ENCODE results near the gene ITPRID1.

Gene ITPRID1

GRCh38 chr7:31687024-31687748 is 173.3 kb downstream of the ITPRID1 start, which contains the start of gene PPP1R17:
Gene PPP1R17 (plus strand): TSS chr7:31687215. CDS start chr7:31692442, 5,227 bp downstream.
- Mint-ChIP-seq H3K4me1 (no peaks in the 10 kb centered on the region), H3K4me3 (no peak within 1 kb of the TSS), H3K27ac (no peak within 1 kb of the TSS), H3K27me3 (peaks cover 3% of the 10 kb centered on the region), H3K9me3 (no peaks in the 10 kb centered on the region), H3K36me3 (ENCODE audit: low read depth) (no peaks in the 10 kb centered on the region)
- DNase-seq (no peak), ATAC-seq (no peak)

- no peaks in the 10 kb centered on the region for H3K36me3 Mint-ChIP-seq (ENCODE audit: low read depth)
- no peaks in the 10 kb centered on the region for H3K4me1 Mint-ChIP-seq
- no peaks in the 10 kb centered on the region for H3K9me3 Mint-ChIP-seq
- no peak for ATAC-seq
- peaks cover 3% of the 10 kb centered on the region for H3K27me3 Mint-ChIP-seq
- DNase-seq = no peak
- H3K27ac Mint-ChIP-seq = no peak overlapping the region
- no peak overlapping the region for H3K4me3 Mint-ChIP-seq
Measured at GRCh38 chr7:31688372-31688771, 174.5 kb downstream of the ITPRID1 start.

- DNase-seq (no peak), ATAC-seq (no peak)
- Mint-ChIP-seq H3K4me3 (no peak overlapping the region), H3K9me3 (no peaks in the 10 kb centered on the region), H3K36me3 (ENCODE audit: low read depth) (no peaks in the 10 kb centered on the region), H3K27me3 (peaks cover 3% of the 10 kb centered on the region), H3K27ac (no peak overlapping the region), H3K4me1 (no peaks in the 10 kb centered on the region)
Measured at GRCh38 chr7:31688996-31689395, 175.1 kb downstream of the ITPRID1 start.

- ATAC-seq (no peak), DNase-seq (no peak)
- Mint-ChIP-seq H3K4me1 (no peaks in the 10 kb centered on the region), H3K27ac (no peak overlapping the region), H3K27me3 (peaks cover 3% of the 10 kb centered on the region), H3K4me3 (no peak overlapping the region), H3K9me3 (no peaks in the 10 kb centered on the region), H3K36me3 (ENCODE audit: low read depth) (no peaks in the 10 kb centered on the region)
Measured at GRCh38 chr7:31690935-31691334, 177.0 kb downstream of the ITPRID1 start.

- DNase-seq (no peak), ATAC-seq (no peak)
- Mint-ChIP-seq H3K27ac (no peak overlapping the region), H3K9me3 (no peaks in the 10 kb centered on the region), H3K36me3 (ENCODE audit: low read depth) (no peaks in the 10 kb centered on the region), H3K4me3 (no peak overlapping the region), H3K27me3 (no peaks in the 10 kb centered on the region), H3K4me1 (no peaks in the 10 kb centered on the region)
Measured at GRCh38 chr7:31692451-31692850, 178.6 kb downstream of the ITPRID1 start.

- H3K4me1 Mint-ChIP-seq = no peaks in the 10 kb centered on the region
- H3K27me3 Mint-ChIP-seq = no peaks in the 10 kb centered on the region
- no peaks in the 10 kb centered on the region for H3K36me3 Mint-ChIP-seq (ENCODE audit: low read depth)
- ATAC-seq (no peak), DNase-seq (no peak)
- no peaks in the 10 kb centered on the region for H3K9me3 Mint-ChIP-seq
- H3K4me3 Mint-ChIP-seq = no peak overlapping the region
- no peak overlapping the region for H3K27ac Mint-ChIP-seq
Measured at GRCh38 chr7:31692871-31693270, 179.0 kb downstream of the ITPRID1 start.

- no peaks in the 10 kb centered on the region for H3K4me1 Mint-ChIP-seq
- H3K27me3 Mint-ChIP-seq = no peaks in the 10 kb centered on the region
- no peaks in the 10 kb centered on the region for H3K36me3 Mint-ChIP-seq (ENCODE audit: low read depth)
- H3K27ac Mint-ChIP-seq = no peak overlapping the region
- DNase-seq (no peak), ATAC-seq (no peak)
- H3K9me3 Mint-ChIP-seq = no peaks in the 10 kb centered on the region
- H3K4me3 Mint-ChIP-seq = no peak overlapping the region
Measured at GRCh38 chr7:31695859-31696614, 182.1 kb downstream of the ITPRID1 start.

GRCh38 chr7:31699050-31699449 is 185.2 kb downstream of the ITPRID1 start:
- no peaks in the 10 kb centered on the region for H3K4me1 Mint-ChIP-seq
- H3K4me3 Mint-ChIP-seq = no peak overlapping the region
- DNase-seq (no peak), ATAC-seq (no peak)
- no peaks in the 10 kb centered on the region for H3K9me3 Mint-ChIP-seq
- H3K27me3 Mint-ChIP-seq = no peaks in the 10 kb centered on the region
- H3K27ac Mint-ChIP-seq = no peak overlapping the region
- no peaks in the 10 kb centered on the region for H3K36me3 Mint-ChIP-seq (ENCODE audit: low read depth)

- Mint-ChIP-seq H3K4me3 (no peak overlapping the region), H3K27ac (no peak overlapping the region), H3K36me3 (ENCODE audit: low read depth) (no peaks in the 10 kb centered on the region), H3K9me3 (no peaks in the 10 kb centered on the region), H3K4me1 (no peaks in the 10 kb centered on the region), H3K27me3 (no peaks in the 10 kb centered on the region)
- no peak for DNase-seq
- no peak for ATAC-seq
Measured at GRCh38 chr7:31702354-31702753, 188.5 kb downstream of the ITPRID1 start.

- Mint-ChIP-seq H3K4me1 (no peaks in the 10 kb centered on the region), H3K4me3 (no peak overlapping the region), H3K27me3 (no peaks in the 10 kb centered on the region), H3K27ac (no peak overlapping the region), H3K9me3 (no peaks in the 10 kb centered on the region), H3K36me3 (ENCODE audit: low read depth) (no peaks in the 10 kb centered on the region)
- DNase-seq (no peak), ATAC-seq (no peak)
Measured at GRCh38 chr7:31705377-31705776, 191.5 kb downstream of the ITPRID1 start.

GRCh38 chr7:31707089-31707488 is 193.2 kb downstream of the ITPRID1 start:
- no peak overlapping the region for H3K4me3 Mint-ChIP-seq
- no peaks in the 10 kb centered on the region for H3K36me3 Mint-ChIP-seq (ENCODE audit: low read depth)
- H3K4me1 Mint-ChIP-seq = no peaks in the 10 kb centered on the region
- H3K9me3 Mint-ChIP-seq = peaks cover 3% of the 10 kb centered on the region
- ATAC-seq (no peak), DNase-seq (no peak)
- H3K27ac Mint-ChIP-seq = no peak overlapping the region
- no peaks in the 10 kb centered on the region for H3K27me3 Mint-ChIP-seq
